A549 (cell line): ENCODE data around the gene GRK1. TPM values are rescaled to one million over a fixed set of nuclear protein-coding genes. Genes with fewer than 3 reads are reported as not detected.

Experiments
- ATAC-seq, 2 experiments: fragments of 200-7000 bp in 1 of 2; fragments of >200 bp in 1 of 2; cut with Nextera tagmentation in 1 of 2; cut with Tn5 transposase in 1 of 2; 3 replicates each; pipeline versions ENCODE4 v1.8.0 to v1.9.1; 2018 to 2020; ENCODE audit warnings: mild to moderate bottlenecking in 1 of 2, moderate library complexity in 1 of 2
- CTCF ChIA-PET: fragments of 300-600 bp; sonication (Branson Sonifier 250); formaldehyde crosslinking; extraction: SDS; loops from one replicate; lab custom pipeline; 2021; ENCODE audit warnings: antibody characterized with exemption, inconsistent platforms; lab: Yijun Ruan, JAX
- POLR2A ChIA-PET: fragments of 350-600 bp; formaldehyde crosslinking; extraction: SDS; loops from one replicate; lab custom pipeline; 2021; ENCODE audit warnings: antibody characterized with exemption, inconsistent platforms; lab: Yijun Ruan, JAX
- DNase-seq, 2 experiments: peaks; one replicate each; pipeline versions ENCODE4 v3.0.0 to v3.0.0-alpha.2; 2011 to 2016; ENCODE audit warnings: low read depth in 1 of 2, low spot score in 1 of 2
- FAIRE-seq: peaks from 2 replicates; lab custom pipeline; 2011; peaks lifted over from hg19 to GRCh38; lab: Jason Lieb, UNC
- H3K27ac ChIP-seq, 2 experiments: fragments of >200 bp; sonication (Bioruptor Twin); formaldehyde crosslinking; 3 replicates each; pipeline ENCODE4 v1.5.1; 2016 to 2017
- H3K4me1 ChIP-seq: fragments of >200 bp; sonication (Bioruptor Twin); formaldehyde crosslinking; 3 replicates; pipeline ENCODE4 v1.6.1; 2016
- H3K4me2 ChIP-seq: fragments of >200 bp; sonication (Bioruptor Twin); formaldehyde crosslinking; 3 replicates; pipeline ENCODE4 v1.6.1; 2016
- H3K4me3 ChIP-seq: fragments of >200 bp; sonication (Bioruptor Twin); formaldehyde crosslinking; 3 replicates; pipeline ENCODE4 v1.5.1; 2016
- H3K9me3 ChIP-seq: fragments of >200 bp; sonication (Bioruptor Twin); formaldehyde crosslinking; 3 replicates; pipeline ENCODE4 v1.6.1; 2016
- ATOH8 ChIP-seq: fragments of 250-450 bp; sonication (Bioruptor Pico); IDR thresholded peaks from 2 replicates; pipeline ENCODE4 v1.5.0; 2020; ENCODE audit warnings: low read depth, mild to moderate bottlenecking, moderate library complexity
- CBX2 ChIP-seq: fragments of 200-600 bp; sonication (generic); IDR thresholded peaks from 2 replicates; pipeline ENCODE4 v1.6.1; 2016; ENCODE audit warnings: low read depth, mild to moderate bottlenecking, borderline replicate concordance
- CBX8 ChIP-seq: fragments of 200-600 bp; sonication (generic); IDR thresholded peaks from 2 replicates; pipeline ENCODE4 v1.6.1; 2016
- CEBPB ChIP-seq, 2 experiments: fragments of >200 bp in 1 of 2; sonication (Bioruptor Twin) in 1 of 2; formaldehyde crosslinking in 1 of 2; IDR thresholded peaks; 2 replicates each; pipeline ENCODE4 v1.6.1; 2012 to 2016
- CHD2 ChIP-seq: fragments of 150-350 bp; IDR thresholded peaks from 2 replicates; pipeline ENCODE4 v1.6.1; 2014; ENCODE audit warnings: low read length; ENCODE audit not compliant: partially characterized antibody
- CTCF ChIP-seq: fragments of >200 bp; sonication (Bioruptor Twin); formaldehyde crosslinking; IDR thresholded peaks from 3 replicates; pipeline ENCODE4 v1.5.1; 2016
- E2F6 ChIP-seq: IDR thresholded peaks from 2 replicates; pipeline ENCODE4 v1.6.1; 2012; ENCODE audit warnings: low read depth, borderline replicate concordance
- EP300 ChIP-seq, 2 experiments: fragments of >200 bp; sonication (Bioruptor Twin); formaldehyde crosslinking; IDR thresholded peaks; 2 replicates in 1 of 2; 3 replicates in 1 of 2; pipeline ENCODE4 v1.6.1; 2016 to 2017
- FOSB ChIP-seq: fragments of 250-450 bp; sonication (Bioruptor Pico); IDR thresholded peaks from 2 replicates; pipeline ENCODE4 v1.5.0; 2020; ENCODE audit warnings: mild to moderate bottlenecking, moderate library complexity
- HEYL ChIP-seq: fragments of 250-450 bp; sonication (Bioruptor Pico); IDR thresholded peaks from 2 replicates; pipeline ENCODE4 v1.8.0; 2021; ENCODE audit warnings: mild to moderate bottlenecking, moderate library complexity
- HMGXB4 ChIP-seq: fragments of 250-450 bp; sonication (Bioruptor Pico); IDR thresholded peaks from 2 replicates; pipeline ENCODE4 v1.5.0; 2021; ENCODE audit warnings: mild to moderate bottlenecking, moderate library complexity, borderline replicate concordance
- HOXB13 ChIP-seq: fragments of 250-450 bp; sonication (Bioruptor Pico); IDR thresholded peaks from 2 replicates; pipeline ENCODE4 v1.5.0; 2020; ENCODE audit warnings: low read depth, mild to moderate bottlenecking, moderate library complexity
- JUNB ChIP-seq: fragments of >200 bp; sonication (Bioruptor Twin); formaldehyde crosslinking; IDR thresholded peaks from 2 replicates; pipeline ENCODE4 v1.6.1; 2016
- MAX ChIP-seq: IDR thresholded peaks from 2 replicates; pipeline ENCODE4 v1.6.1; 2012
- MAZ ChIP-seq: fragments of 150-350 bp; IDR thresholded peaks from 2 replicates; pipeline ENCODE4 v1.6.1; 2014; ENCODE audit warnings: antibody characterized with exemption, low read depth, low read length, borderline replicate concordance
- MYC ChIP-seq: IDR thresholded peaks from 2 replicates; pipeline ENCODE4 v1.6.1; 2012; ENCODE audit warnings: mild to moderate bottlenecking, inconsistent platforms, low read length, improper control_type of control experiment, borderline replicate concordance
- NFE2L2 ChIP-seq: fragments of 150-350 bp; conservative IDR thresholded peaks from 2 replicates; pipeline ENCODE4 v1.6.1; 2014; ENCODE audit warnings: low read length
- PHF8 ChIP-seq: fragments of 200-600 bp; sonication (generic); IDR thresholded peaks from 2 replicates; pipeline ENCODE4 v1.6.1; 2016; ENCODE audit warnings: low read depth, mild to moderate bottlenecking, antibody characterized with exemption, moderate library complexity, borderline replicate concordance
- RAD21 ChIP-seq, 2 experiments: fragments of >200 bp in 1 of 2; sonication (Bioruptor Twin) in 1 of 2; formaldehyde crosslinking in 1 of 2; IDR thresholded peaks in 1 of 2; conservative IDR thresholded peaks in 1 of 2; 2 replicates in 1 of 2; 3 replicates in 1 of 2; pipeline ENCODE4 v1.6.1; 2012 to 2018; ENCODE audit warnings: inconsistent platforms in 1 of 2
- RCOR1 ChIP-seq: fragments of 150-350 bp; IDR thresholded peaks from 2 replicates; pipeline ENCODE4 v1.6.1; 2014; ENCODE audit warnings: antibody characterized with exemption, low read length, low read depth
- SREBF2 ChIP-seq: fragments of 450-650 bp; IDR thresholded peaks from 2 replicates; pipeline ENCODE4 v1.6.1; 2014; ENCODE audit warnings: mild to moderate bottlenecking, moderate library complexity
- TFCP2L1 ChIP-seq: fragments of 250-450 bp; sonication (Bioruptor Pico); IDR thresholded peaks from 2 replicates; pipeline ENCODE4 v1.5.0; 2021; ENCODE audit warnings: mild to moderate bottlenecking
- ZC3H11A ChIP-seq: fragments of 450-650 bp; IDR thresholded peaks from 2 replicates; pipeline ENCODE4 v1.6.1; 2014; ENCODE audit warnings: antibody characterized with exemption, mild to moderate bottlenecking
- ZNF302 ChIP-seq: fragments of 250-450 bp; sonication (Bioruptor Pico); IDR thresholded peaks from 2 replicates; pipeline ENCODE4 v1.9.0; 2021; ENCODE audit warnings: inconsistent platforms, mild to moderate bottlenecking, moderate library complexity
- ZSCAN20 ChIP-seq: fragments of 250-450 bp; sonication (Bioruptor Pico); IDR thresholded peaks from 2 replicates; pipeline ENCODE4 v1.8.0; 2022; ENCODE audit warnings: mild to moderate bottlenecking, moderate library complexity
- WGBS: methylation state at CpG from one replicate; pipeline ENCODE4 v1.1.6; 2017; ENCODE audit errors: missing lambda C conversion rate; 5-methylcytosine and 5-hydroxymethylcytosine counted together
- polyA plus RNA-seq, 4 experiments: library from polyadenylated mRNA; depleted of rRNA in 3 of 4; stranded (reverse); fragments of >200 nt; fragmentation: RNase III in 1 of 4; extraction: RNeasy Plus Mini Kit Qiagen cat#74134 plus additional on column Dnase treatment in 1 of 4; gene quantifications; 2 replicates in 3 of 4; 3 replicates in 1 of 4; pipeline ENCODE4 v1.2.3, GENCODE V29; 2011 to 2017

The GRK1 gene
- polyA plus RNA-seq, 2 of the 4 experiments (the other 2 are of a cell fraction) = not detected

- DNase-seq (no peak), FAIRE-seq (no peak), ATAC-seq (no peak)
- Histone ChIP-seq H3K9me3 (peaks cover 18% of the 10 kb centered on the region; the same call in 2 of the 3 replicates), H3K27ac (no peak overlapping the region), H3K4me3 (no peak overlapping the region), H3K4me1 (no peaks in the 10 kb centered on the region), H3K4me2 (no peak overlapping the region)
- POLR2A ChIA-PET = no interaction called here
- TF ChIP-seq E2F6 (no peak), RAD21 (conservative IDR thresholded peaks at IDR 0.05 in 1 of 2, IDR thresholded peaks at IDR 0.05 in 1 of 2) (no peak), MAZ (no peak), ZSCAN20 (CRISPR knock-in tag) (no peak), MAX (no peak), ATOH8 (no peak), CBX8 (no peak), FOSB (CRISPR knock-in tag) (no peak)
- 96% methylated on average over 37 of the region's 37 CpGs for WGBS
- CTCF ChIA-PET = interaction anchor here (1.2 kb wide), 1 partner anchor 13 kb away, joined by 3 read pairs; no protein-coding TSS in a partner anchor
Observed at GRCh38 chr13:113638173-113638746, 28.8 kb upstream of the GRK1 start.

- no peak for DNase-seq
- H3K9me3 ChIP-seq = peaks cover 18% of the 10 kb centered on the region; the same call in 2 of the 3 replicates
- no peak overlapping the region for H3K27ac ChIP-seq
- FAIRE-seq = no peak
- WGBS = 90% methylated on average over 8 of the region's 8 CpGs
- no peaks in the 10 kb centered on the region for H3K4me1 ChIP-seq
- no peak for ATAC-seq
- TF ChIP-seq ZNF302 (CRISPR knock-in tag) = no peak
- TF ChIP-seq TFCP2L1 (CRISPR knock-in tag) = no peak
- no peak for TF ChIP-seq CHD2
- ChIA-PET CTCF (interaction anchor here (1.2 kb wide), 1 partner anchor 12 kb away, joined by 3 read pairs; no protein-coding TSS in a partner anchor), POLR2A (no interaction called here)
- no peak overlapping the region for H3K4me3 ChIP-seq
- H3K4me2 ChIP-seq = no peak overlapping the region
Observed at GRCh38 chr13:113638806-113639205, 28.2 kb upstream of the GRK1 start.

GRCh38 chr13:113639616-113640262 lies 27.3 kb upstream of the GRK1 start:
- no peaks in the 10 kb centered on the region for H3K4me1 ChIP-seq
- H3K4me3 ChIP-seq = no peak overlapping the region
- CTCF ChIA-PET = interaction anchor here (1.2 kb wide), 1 partner anchor 11 kb away, joined by 3 read pairs; no protein-coding TSS in a partner anchor
- no peak for ATAC-seq
- FAIRE-seq = no peak
- peaks cover 25% of the 10 kb centered on the region; the same call in 2 of the 3 replicates for H3K9me3 ChIP-seq
- no peak overlapping the region for H3K4me2 ChIP-seq
- TF ChIP-seq RCOR1 (no peak), PHF8 (no peak), ATOH8 (no peak), NFE2L2 (no peak), CTCF (no peak), FOSB (CRISPR knock-in tag) (no peak), JUNB (no peak), RAD21 (conservative IDR thresholded peaks at IDR 0.05 in 1 of 2, IDR thresholded peaks at IDR 0.05 in 1 of 2) (no peak), ZC3H11A (no peak), EP300 (IDR thresholded peaks at IDR 0.05) (no peak), MYC (no peak), HEYL (CRISPR knock-in tag) (no peak), HMGXB4 (CRISPR knock-in tag) (no peak), CBX2 (no peak), CEBPB (IDR thresholded peaks at IDR 0.05) (no peak), HOXB13 (no peak), SREBF2 (no peak), ZSCAN20 (CRISPR knock-in tag) (no peak)
- TF ChIP-seq, all 56 proteins: peak for 0
- no peak for DNase-seq
- 94% methylated on average over 25 of the region's 27 CpGs for WGBS
- POLR2A ChIA-PET = no interaction called here
- H3K27ac ChIP-seq = no peak overlapping the region
